Stimulated activated CD8-positive, alpha-beta memory T cell treated with anti-CD3 and anti-CD28 coated beads, Interleukin-4, amount 100 ng/mL, for 48 hours (primary cell): Measurements from ENCODE around the gene PRSS48.
"Not testable (repeated sequence)": the region's sequence is repeated elsewhere in the genome, so short reads cannot be mapped to it uniquely, and the experiment has no call there.

Experiments used
- DNase-seq: peaks from one replicate; pipeline ENCODE4 v3.0.0-alpha.2; 2020

PRSS48 gene

GRCh38 chr4:151266497-151266896 lies 10.5 kb upstream of the PRSS48 start:
- DNase-seq = no peak

GRCh38 chr4:151267104-151267503 lies 9.9 kb upstream of the PRSS48 start:
- no peak for DNase-seq

GRCh38 chr4:151267822-151268535 lies 9.0 kb upstream of the PRSS48 start:
- no peak for DNase-seq

GRCh38 chr4:151268905-151269304 lies 8.1 kb upstream of the PRSS48 start:
- not testable (repeated sequence) for DNase-seq

- DNase-seq = no peak
Measured at GRCh38 chr4:151284534-151285245, 7.7 kb downstream of the PRSS48 start.

GRCh38 chr4:151287409-151287808 lies 10.4 kb downstream of the PRSS48 start:
- no peak for DNase-seq

GRCh38 chr4:151291485-151291884 lies 14.5 kb downstream of the PRSS48 start:
- DNase-seq = no peak

GRCh38 chr4:151292038-151292437 lies 15.1 kb downstream of the PRSS48 start:
- no peak for DNase-seq

GRCh38 chr4:151294833-151295496 lies 18.0 kb downstream of the PRSS48 start:
- no peak for DNase-seq

- DNase-seq = no peak
Measured at GRCh38 chr4:151296227-151296626, 19.3 kb downstream of the PRSS48 start.

- DNase-seq = no peak
Measured at GRCh38 chr4:151297170-151297569, 20.2 kb downstream of the PRSS48 start.

- DNase-seq = no peak
Measured at GRCh38 chr4:151302432-151302831, 25.5 kb downstream of the PRSS48 start.

GRCh38 chr4:151304226-151304625 lies 27.3 kb downstream of the PRSS48 start:
- DNase-seq = no peak

- DNase-seq = no peak
Measured at GRCh38 chr4:151304755-151305154, 27.8 kb downstream of the PRSS48 start.

GRCh38 chr4:151310124-151310728 lies 33.3 kb downstream of the PRSS48 start:
- no peak for DNase-seq

- DNase-seq = no peak
Measured at GRCh38 chr4:151313306-151314009, 36.5 kb downstream of the PRSS48 start.

GRCh38 chr4:151314010-151314355 lies 37.0 kb downstream of the PRSS48 start:
- no peak for DNase-seq

- DNase-seq = no peak
Measured at GRCh38 chr4:151314479-151314878, 37.5 kb downstream of the PRSS48 start.

- DNase-seq = no peak
Measured at GRCh38 chr4:151315212-151315886, 38.4 kb downstream of the PRSS48 start.

- no peak for DNase-seq
Measured at GRCh38 chr4:151316645-151317044, 39.7 kb downstream of the PRSS48 start.

GRCh38 chr4:151318307-151319006 lies 41.5 kb downstream of the PRSS48 start:
- no peak for DNase-seq

- no peak for DNase-seq
Measured at GRCh38 chr4:151319490-151319889, 42.5 kb downstream of the PRSS48 start.
